Measurements from ENCODE around the gene MYO1H.
"Not testable (repeated sequence)": the region's sequence is repeated elsewhere in the genome, so short reads cannot be mapped to it uniquely, and the experiment has no call there.

The MYO1H gene

DNA sequence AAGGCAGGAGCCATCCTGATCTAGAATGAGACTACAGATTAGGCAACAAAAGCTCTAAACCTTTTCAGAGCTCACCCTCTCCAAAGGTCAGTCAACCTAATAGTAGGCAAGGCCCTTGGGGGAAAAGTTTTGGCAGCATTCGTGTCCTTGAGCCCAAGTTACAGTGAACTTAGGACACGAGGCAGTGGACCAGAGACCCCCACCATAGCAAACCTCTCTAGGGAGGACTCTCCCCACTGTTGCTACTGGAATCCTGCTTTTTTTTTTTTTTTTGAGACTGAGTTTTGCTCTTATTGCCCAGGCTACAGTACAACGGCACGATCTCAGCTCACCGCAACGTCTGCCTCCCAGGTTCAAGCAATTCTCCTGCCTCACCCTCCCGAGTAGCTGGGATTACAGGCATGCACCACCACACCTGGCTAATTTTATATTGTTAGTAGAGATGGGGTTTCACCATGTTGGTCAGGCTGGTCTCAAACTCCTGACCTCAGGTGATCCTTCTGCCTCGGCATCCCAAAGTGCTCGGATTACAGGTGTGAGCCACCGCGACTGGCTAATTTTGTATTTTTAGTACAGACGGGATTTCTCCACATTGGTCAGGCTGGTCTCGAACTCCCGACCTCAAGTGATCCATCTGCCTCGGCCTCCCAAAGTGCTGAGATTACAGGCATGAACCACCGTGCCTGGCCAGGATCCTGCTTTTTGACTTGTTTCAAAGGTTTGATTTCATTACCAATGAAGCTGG is 126.0 kb downstream of the MYO1H start:
- not testable (repeated sequence) for DNase-seq (ENCODE audit: low read depth, low spot score)

DNA sequence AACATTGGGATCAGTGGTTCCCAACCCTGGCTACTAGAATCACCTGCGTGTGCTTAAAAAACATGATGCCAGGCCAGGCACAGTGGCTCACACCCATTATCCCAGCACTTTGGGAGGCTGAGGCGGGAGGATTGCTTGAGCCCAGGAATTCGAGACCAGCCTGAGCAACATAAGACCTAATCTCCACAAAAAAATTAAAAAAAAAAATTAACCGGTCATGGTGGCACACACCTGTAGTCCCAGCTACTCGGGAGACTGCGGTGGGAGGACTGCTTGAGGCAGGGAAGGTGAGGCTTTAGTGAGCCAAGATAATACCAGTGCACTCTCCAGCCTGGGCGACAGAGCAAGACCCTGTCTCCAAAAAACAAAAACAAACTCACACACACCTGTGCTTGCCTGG is 127.4 kb downstream of the MYO1H start:
- no peak for DNase-seq (ENCODE audit: low read depth, low spot score)

DNA sequence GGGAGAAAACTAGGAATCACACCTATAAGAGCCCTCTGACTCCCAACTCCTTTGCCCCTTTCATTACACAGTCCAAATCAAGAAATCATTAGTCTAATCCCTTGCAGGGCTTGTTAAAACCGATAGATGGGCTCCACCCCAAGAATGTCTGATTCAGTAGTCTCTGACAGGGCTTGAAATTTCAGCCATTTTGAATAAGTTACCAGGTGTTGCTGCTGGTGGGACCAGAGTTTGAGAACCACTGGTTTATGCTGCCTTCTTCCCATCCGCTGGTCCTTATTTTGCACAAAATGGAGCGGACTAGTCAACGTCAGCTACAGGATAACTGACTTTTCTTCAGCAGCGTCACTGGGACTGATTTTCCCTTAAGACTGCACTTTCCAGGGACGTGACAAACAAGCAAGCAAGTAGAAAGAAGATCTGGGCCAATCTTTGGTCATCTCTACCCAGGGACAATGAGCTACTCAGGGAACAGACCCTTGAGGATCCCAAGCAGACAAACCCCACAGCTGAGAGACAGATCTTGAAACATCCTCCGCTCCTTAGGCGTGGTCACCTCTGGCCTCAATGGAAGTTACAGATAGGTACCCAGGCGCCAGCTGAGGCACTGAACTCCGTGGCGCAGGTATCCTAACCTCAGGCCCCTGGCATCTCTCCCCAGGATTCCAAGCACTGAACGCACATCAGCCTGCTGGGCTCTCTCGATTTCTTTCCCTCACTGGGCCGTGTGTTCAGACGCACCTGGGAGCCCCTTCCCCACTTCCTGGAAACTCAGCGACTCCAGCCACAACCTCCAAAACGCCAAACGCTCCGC is 128.5 kb downstream of the MYO1H start:
- DNase-seq (ENCODE audit: low read depth, low spot score): no peak

DNA sequence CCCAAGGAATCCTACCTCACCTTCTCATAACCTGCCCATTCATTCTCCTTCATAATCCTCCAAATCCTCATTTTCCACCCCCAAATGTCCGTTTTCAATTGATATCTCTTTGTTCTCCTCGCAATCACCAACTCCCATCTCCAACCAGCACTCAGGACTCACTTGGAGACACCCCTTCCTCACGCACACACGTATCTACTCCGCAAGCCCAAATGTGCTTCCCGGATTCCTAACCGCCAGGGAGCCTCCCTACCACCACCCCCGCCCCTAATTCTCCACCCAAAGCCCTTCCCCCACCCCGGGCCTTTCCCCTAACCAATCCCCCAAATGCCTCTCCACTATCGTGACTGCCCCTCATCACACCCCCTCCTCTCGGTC is 129.1 kb downstream of the MYO1H start:
- no peak for DNase-seq (ENCODE audit: low read depth, low spot score)

DNA sequence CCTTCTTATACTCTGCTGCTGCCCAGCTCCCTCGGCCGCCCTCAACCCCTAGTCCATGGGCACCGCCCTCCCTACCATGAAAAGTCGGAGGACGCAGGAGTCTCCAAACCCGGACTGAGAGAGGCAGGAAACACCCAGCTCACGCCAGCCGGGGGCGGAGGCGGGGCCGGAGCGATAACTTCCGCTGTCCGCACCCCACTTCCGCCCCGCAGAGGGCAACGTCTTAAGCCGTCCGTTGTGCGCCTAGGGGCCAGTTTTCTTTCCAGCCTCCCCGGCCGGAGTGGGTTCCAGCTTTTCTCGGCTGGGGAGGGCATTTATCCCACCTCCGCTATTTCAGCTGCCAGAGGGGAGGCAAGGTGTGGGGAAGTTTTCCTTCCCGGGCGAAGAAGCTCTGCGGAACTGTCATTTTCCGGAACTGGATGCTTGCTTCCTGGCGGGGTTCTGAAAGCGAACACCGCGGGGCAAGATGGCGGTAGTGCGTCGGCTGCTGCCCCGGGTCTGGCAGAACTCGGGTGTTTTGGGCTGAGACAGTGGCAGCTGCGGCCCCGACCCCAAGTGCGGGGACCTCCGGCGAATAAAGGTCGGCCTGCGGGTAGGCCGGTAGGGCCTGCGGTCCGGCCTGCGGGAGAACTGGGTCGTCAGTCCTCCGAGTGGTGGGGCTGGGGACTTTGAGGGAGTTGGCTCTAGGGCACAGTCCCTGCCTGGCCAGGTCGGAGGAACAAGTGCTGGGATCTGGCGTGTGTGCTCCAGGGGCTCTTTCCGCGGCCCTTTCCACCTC is 129.7 kb downstream of the MYO1H start, which contains the start of the genes KCTD10 and UBE3B:
Gene KCTD10 (minus strand): TSS at position 116 of the 778 bp plus-strand sequence. CDS start 38 bp downstream, at position 78.
Gene UBE3B (plus strand): TSS at position 450 of the 778 bp plus-strand sequence. CDS start 5,918 bp downstream, outside the sequence.
- DNase-seq (ENCODE audit: low read depth, low spot score): no peak

DNA sequence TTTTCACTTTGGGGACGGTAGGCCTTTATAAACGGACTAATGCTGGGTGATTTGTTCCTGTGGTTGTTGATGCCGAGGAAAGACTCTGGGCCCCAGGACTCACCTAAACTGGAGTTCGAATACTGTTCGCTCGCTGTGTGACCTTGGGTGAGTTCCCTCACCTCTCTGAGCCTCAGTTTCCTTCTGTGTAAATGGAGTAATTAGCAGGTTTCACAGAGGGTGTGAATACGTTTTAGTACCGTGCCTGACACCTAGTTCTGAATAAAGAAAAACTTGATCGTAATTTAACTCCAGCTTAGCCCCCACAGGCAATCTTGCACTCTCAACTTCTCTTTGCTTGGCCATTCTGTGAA is 130.2 kb downstream of the MYO1H start:
- DNase-seq (ENCODE audit: low read depth, low spot score): no peak

DNA sequence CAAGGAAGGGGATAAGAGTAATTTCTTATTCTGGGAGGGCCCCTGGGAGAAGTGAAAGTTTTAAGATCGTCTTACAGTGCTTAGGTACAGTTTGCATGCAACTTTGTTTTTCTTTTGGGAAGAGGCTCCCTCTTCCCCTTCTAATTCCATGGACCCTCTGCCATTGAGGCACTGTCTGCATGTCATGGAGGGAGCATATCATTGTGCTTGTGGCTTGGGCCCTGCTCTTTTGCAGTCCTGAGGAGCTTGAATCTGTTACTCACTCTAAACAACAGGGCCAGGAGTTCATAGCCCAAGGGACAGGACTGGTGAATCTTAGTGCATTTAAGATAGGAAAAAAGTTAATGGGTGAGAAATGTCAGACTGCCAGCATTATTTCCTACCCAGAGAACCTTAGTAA is 132.1 kb downstream of the MYO1H start:
- DNase-seq (ENCODE audit: low read depth, low spot score): no peak

DNA sequence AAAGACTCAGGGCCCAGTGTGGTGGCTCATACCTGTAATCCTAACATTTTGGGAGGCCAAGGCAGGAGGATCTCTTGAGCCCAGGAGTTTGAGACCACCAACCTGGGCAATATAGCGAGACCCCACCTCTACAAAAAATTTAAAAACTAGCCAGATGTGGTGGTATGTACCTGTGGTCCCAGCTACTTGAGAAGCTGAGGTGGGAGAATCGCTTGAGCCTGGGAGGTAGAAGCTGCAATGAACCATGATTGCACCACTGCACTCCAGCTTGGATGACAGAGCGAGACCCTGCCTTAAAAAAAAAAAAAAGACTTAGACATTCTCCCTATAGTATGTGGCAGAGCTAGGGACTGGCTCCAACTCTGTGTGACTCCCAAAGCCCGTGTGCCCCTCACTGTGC is 132.7 kb downstream of the MYO1H start:
- DNase-seq (ENCODE audit: low read depth, low spot score): no peak

DNA sequence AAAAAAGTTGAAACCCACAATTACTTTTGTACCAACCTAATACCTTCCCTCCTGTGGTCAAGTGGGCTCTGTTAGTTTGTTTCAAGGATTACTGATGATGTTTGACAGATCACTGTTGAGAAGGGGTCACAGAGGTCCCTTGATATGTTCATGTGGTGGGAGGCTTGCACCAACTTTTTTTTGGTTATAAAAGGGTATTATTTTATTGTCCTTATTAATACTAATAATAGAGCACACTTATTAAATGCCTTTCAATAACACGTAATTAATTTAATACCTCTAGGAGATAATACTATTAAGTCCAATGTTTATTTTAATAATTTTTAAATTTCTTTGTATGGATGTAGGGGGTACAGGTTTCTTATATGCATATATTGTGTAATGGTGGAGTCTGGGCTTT is 134.2 kb downstream of the MYO1H start:
- DNase-seq (ENCODE audit: low read depth, low spot score): no peak

DNA sequence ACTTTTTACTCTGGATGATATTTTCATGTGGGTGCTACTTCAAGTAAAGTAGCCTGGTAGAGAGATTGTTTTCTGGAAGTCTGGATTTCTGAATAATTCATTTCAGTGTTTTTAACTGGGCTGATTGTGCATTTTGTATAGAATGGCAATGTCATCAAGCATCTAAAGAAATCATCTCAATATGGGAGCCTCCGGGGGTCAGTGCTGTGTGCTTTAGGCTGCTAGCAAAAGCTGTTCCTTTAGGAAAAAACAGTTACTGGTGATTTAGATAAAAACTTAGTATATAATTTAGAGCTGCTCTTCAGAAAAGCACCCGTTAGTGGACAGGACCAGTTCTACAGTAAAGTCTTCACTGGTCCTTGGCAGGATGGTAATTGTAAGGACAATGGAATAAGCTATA is 134.8 kb downstream of the MYO1H start:
- DNase-seq (ENCODE audit: low read depth, low spot score): no peak

DNA sequence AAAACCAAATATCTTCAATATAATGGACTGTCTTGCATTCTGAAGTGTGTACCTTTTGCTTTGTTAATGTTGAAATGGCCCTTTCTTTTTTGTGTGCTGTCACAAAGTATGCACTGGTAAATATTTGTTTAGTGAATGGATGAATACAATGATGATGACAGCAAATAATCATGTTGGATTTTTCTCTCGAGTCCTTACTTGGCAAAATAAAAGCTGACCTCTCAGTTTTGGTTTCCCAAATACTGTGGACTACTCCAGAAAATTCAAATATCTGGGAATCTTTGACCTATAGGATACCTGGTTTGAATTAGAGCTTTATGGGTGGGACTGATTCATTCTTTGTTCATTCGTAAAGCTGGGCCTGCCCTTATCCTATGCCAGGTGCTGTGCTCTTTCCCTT is 135.2 kb downstream of the MYO1H start:
- no peak for DNase-seq (ENCODE audit: low read depth, low spot score)

DNA sequence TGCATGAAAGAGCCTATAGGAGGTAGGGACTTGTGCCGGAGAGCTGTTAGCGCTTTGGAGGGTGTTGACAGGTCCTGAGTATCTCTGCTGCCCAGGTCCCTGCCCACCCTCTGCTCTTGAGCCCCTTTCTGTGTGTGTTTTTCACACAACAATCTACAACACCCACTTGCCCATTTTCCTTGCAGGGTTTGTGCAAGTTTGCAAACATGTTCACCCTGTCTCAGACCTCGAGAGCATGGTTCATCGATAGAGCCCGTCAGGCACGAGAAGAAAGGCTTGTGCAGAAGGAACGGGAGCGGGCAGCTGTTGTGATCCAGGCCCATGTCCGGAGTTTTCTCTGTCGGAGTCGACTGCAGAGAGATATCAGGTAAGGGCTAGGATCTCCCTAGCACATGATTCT is 135.6 kb downstream of the MYO1H start:
- DNase-seq (ENCODE audit: low read depth, low spot score): no peak

DNA sequence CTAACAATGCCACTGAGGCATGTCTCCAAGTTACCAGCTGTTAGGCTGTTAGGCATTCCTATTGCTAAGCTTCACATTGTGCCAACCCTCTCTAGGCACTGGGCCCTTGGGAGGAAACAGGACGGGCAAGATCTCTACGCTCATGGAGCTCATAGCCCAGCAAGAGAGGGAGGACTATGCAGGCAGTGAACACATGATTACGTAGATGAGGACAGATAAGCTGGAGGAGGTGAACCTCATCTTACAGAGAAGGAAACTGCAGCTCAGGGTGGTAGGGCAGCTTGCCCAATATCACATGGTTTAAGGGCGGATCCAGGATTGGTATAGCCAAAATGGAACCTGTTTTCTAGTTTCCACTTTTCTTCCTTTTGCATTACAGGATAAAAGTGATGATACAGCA is 137.5 kb downstream of the MYO1H start:
- DNase-seq (ENCODE audit: low read depth, low spot score): no peak

DNA sequence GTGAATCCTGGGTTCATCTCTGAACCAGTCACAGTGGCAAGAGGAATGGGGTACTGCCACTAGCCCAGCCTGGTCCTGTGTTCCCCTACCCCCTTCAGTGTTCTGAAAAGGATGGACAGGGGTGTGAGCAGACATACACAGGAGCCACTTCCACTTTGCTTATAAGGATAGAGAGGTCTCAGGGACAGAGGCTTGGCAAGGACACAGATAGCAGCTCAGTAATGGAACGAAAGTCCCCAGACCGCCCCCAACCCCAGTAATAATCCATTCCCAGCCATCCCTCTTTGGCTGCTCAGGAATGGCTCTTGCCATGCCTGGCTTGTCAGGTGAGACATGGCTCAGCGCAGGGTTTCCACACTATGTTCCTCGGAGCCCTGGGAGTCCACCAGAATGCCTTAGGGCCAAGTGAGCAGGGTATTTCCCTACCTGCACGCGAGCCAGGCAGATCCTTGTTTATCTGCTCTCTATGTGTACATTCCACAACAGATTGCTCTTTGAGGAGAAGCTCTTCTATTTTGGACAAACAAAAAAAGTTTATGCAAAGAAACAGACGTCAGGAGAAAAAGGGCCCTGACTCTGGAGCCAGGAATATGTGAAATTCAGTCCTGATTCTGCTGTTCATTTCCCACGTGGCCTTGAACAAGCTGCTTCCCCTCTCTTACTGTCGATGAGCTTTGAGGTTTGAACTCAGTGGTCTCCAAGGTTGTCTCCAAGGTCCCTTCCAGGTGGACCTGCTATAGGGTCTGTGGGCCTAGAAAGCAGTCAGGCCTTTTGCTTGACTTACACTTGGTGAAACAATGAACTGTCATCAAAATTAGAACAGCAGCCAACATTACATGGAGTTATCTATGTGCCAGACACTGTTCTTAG is 139.7 kb downstream of the MYO1H start:
- no peak for DNase-seq (ENCODE audit: low read depth, low spot score)

DNA sequence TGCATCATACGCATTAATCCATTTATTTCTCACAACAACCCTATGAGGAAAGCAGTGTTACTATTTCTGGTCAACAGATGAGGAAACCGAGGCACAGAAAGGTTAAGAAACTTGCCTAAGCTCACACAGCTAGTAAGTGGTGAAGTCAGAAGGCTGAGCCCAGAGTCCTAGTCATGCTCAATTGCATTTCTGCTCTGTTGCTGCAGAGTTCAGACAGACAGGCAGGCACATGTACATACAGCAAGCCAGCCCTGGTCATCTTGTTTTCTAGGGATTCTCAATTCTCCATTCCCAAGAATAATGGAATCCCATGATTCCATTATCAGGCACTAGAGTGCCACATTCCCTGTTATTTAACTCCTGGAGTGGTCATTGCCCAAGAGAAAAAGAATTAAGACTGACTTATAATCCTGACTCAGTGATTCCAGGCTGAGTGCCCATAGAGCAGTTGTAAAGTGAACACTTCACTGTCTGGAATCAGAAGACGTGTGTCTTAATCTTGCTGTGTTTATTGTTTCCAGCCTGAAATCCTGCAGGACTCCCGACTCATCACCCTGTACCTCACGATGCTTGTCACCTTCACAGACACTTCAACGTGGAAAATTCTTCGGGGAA is 140.5 kb downstream of the MYO1H start:
- DNase-seq (ENCODE audit: low read depth, low spot score): no peak

DNA sequence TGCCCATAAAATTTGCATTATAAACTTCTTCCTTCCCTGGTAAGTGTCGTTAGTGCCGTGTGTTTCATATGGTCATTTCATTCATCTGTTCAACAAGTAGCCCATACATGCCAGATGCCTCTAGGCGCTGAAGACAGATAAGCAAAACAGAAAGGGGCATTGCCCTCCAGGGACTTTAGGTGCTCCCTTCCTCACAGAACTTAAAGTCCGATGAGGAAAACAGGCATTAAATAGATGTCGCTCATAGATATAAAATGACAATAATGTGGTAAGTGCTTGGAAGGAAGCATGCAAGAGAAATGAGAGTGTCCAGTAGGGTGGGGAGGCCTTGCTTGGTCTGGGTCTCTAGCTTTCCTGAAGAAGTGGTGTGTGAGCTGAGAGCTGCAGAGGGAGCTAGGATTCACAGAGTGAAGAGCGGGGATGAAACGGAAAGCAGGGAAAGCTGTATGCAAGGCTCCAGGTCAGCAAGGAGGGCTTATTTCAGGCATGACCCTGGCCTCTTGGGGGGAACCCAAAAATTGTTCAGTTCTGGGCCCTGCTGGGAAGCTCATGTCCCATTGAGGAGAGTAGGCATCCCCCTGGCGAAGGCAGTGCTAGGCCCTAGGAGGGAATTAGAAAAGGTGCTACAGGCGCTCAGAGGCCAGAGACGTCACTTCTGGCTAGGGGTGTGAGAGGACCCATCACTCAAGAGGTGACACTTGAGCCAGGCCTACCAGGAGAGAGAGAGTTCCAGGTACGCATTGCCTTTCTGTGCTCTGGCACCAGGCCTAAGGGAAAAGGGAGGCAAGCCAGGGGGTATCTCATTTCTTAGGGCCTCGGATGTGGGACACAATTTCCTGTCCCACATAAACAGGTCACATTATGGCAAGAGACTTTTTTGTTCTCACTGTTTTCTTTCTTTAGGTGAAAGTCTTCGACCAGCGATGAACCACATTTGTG is 141.6 kb downstream of the MYO1H start:
- DNase-seq (ENCODE audit: low read depth, low spot score): no peak

DNA sequence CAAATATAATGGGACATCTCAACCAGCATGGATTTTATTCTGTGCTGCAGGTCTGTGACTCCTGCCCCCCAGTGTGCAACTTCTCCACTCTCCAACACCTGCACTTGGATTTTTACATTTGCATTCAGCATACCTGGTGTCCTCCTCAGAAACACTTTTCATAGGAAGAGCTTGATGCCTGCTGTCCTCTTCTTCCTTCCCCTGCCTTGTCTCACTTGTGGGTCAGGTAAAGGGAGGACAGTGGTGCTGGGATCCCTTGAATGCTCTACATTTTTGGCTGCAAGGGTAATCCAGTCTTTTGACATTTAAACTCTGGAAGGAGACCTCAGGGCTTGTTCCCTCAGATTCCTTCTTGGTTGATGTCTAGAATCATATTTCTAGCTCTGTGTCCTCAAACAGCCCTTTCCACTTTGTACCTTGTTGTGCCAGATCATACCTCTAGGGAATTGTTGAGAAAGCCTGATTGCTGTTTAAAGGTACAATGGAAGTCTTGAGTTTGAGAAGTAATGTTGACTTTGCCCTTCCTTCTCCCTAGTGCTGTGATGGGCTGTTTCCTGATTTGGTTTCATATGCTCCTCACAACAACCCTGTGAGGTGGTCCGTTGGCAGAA is 142.4 kb downstream of the MYO1H start:
- no peak for DNase-seq (ENCODE audit: low read depth, low spot score)

DNA sequence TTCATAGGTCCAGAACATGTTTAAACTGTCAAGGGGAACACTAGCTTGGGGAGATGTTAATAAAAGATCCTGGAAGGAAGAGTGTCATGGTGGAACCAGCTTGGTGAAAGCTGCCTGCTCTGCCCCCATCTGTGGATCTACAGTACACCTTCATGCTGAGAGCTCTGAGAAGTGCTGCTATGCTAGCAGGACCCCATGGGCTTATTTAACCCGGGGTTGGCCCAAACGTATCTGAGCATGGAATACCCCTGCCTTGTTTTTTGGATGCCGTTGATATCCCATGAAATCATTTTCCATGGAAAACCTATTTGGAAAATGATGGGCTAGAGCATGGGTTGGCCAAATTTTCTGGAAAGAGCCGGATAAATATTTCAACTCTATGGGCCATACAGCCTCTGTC is 144.0 kb downstream of the MYO1H start:
- no peak for DNase-seq (ENCODE audit: low read depth, low spot score)

DNA sequence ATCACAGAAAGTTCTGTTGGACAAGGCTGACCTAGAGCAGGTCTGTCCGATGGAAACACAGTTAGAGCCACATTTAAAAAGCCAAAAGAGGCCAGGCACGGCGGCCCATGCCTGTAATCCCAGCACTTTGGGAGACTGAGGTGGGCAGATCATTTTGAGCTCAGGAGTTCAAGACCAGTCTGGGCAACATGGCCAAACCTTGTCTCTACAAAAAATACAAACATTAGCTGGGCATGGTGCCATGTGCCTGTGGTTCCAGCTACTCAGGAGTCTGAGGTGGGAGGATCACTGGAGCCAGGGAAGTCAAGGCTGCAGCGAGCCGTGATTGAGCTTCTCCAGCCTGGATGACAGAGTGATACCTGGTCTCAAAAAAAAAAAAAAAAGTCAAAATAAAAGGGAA is 144.7 kb downstream of the MYO1H start:
- no peak for DNase-seq (ENCODE audit: low read depth, low spot score)
